OCI-LY7 (cell line): ENCODE data around the gene CLMP. TPM values are rescaled to one million over a fixed set of nuclear protein-coding genes. Genes with fewer than 3 reads are reported as not detected.

ENCODE experiments used
- BruUV-seq: library from RNA; stranded (reverse); fragments of 400-500 nt; replicated peaks from 2 replicates; lab custom pipeline; 2021; lab: Mats Ljungman, UMichigan
- CTCF ChIA-PET: fragments of 300-600 bp; sonication (Branson Sonifier 250); formaldehyde crosslinking; loops from one replicate; lab custom pipeline; 2022; ENCODE audit warnings: antibody characterized with exemption; ENCODE audit not compliant: unreplicated experiment; lab: Charles Lee
- POLR2A ChIA-PET: fragments of 300-600 bp; sonication (Branson Sonifier 250); formaldehyde crosslinking; loops from one replicate; lab custom pipeline; 2022; ENCODE audit warnings: antibody characterized with exemption; lab: Charles Lee
- DNase-seq: peaks from one replicate; pipeline ENCODE4 v3.0.0-alpha.2; 2015; ENCODE audit warnings: low spot score
- H2AFZ ChIP-seq: fragments of 200-600 bp; sonication (generic), shearing (Covaris generic); 2 replicates; pipeline ENCODE4 v1.6.1; 2014; ENCODE audit warnings: mild to moderate bottlenecking, antibody characterized with exemption, low read length, moderate library complexity
- H3K27ac ChIP-seq: fragments of 200-600 bp; sonication (generic); 2 replicates; pipeline ENCODE4 v1.5.1; 2014; ENCODE audit warnings: mixed run types, low read depth, mild to moderate bottlenecking, moderate library complexity, low read length, inconsistent platforms; ENCODE audit not compliant: poor library complexity, severe bottlenecking
- H3K36me3 ChIP-seq: fragments of 200-600 bp; sonication (generic); 2 replicates; pipeline ENCODE4 v1.6.1; 2014; ENCODE audit warnings: mild to moderate bottlenecking, antibody characterized with exemption, low read length, moderate library complexity, mixed read lengths; ENCODE audit not compliant: insufficient read depth
- H3K4me1 ChIP-seq: fragments of 200-600 bp; sonication (generic); 2 replicates; pipeline ENCODE4 v1.5.1; 2014; ENCODE audit warnings: mild to moderate bottlenecking, low read length; ENCODE audit not compliant: insufficient read depth, poor library complexity, severe bottlenecking
- H3K4me2 ChIP-seq: fragments of 200-600 bp; sonication (generic); 2 replicates; pipeline ENCODE4 v1.6.1; 2014; ENCODE audit warnings: mild to moderate bottlenecking, low read length
- H3K4me3 ChIP-seq: fragments of 200-600 bp; sonication (generic); 2 replicates; pipeline ENCODE4 v1.5.1; 2014; ENCODE audit warnings: mild to moderate bottlenecking, low read depth, low read length; ENCODE audit not compliant: poor library complexity, severe bottlenecking
- H3K79me2 ChIP-seq: fragments of 200-600 bp; sonication (generic); 2 replicates; pipeline ENCODE4 v1.6.1; 2016; ENCODE audit warnings: low read depth, mild to moderate bottlenecking, low read length, moderate library complexity, mixed read lengths; ENCODE audit not compliant: insufficient read depth
- H3K9me2 ChIP-seq: fragments of 200-600 bp; sonication (generic); 2 replicates; pipeline ENCODE4 v1.6.1; 2016; ENCODE audit warnings: mild to moderate bottlenecking, low read length, mixed read lengths; ENCODE audit not compliant: insufficient read depth
- H3K9me3 ChIP-seq: fragments of 200-600 bp; sonication (generic); 2 replicates; pipeline ENCODE4 v1.6.1; 2014; ENCODE audit warnings: mild to moderate bottlenecking, mixed run types, low read length, mixed read lengths
- H4K20me1 ChIP-seq: fragments of 200-600 bp; sonication (generic); 2 replicates; pipeline ENCODE4 v1.6.1; 2014; ENCODE audit warnings: mild to moderate bottlenecking, antibody characterized with exemption, low read length, moderate library complexity, mixed read lengths; ENCODE audit not compliant: insufficient read depth
- CTCF ChIP-seq: fragments of 200-600 bp; sonication (generic); conservative IDR thresholded peaks from 2 replicates; pipeline ENCODE4 v1.5.1; 2014; ENCODE audit warnings: mild to moderate bottlenecking, antibody characterized with exemption, low read length, moderate library complexity, mixed read lengths
- EZH2phosphoT487 ChIP-seq: fragments of 200-600 bp; sonication (generic); IDR thresholded peaks from 2 replicates; pipeline ENCODE4 v1.6.1; 2018; ENCODE audit warnings: low read depth, borderline replicate concordance, mild to moderate bottlenecking, mixed run types, antibody characterized with exemption, low read length, moderate library complexity, mixed read lengths
- intact Hi-C: fragments of 100-400 bp; cut with micrococcal nuclease; formaldehyde crosslinking; loops from one replicate; pipeline ENCODE4 v1.10.0; 2022; ENCODE audit not compliant: unreplicated experiment
- total RNA-seq, 2 experiments: library from RNA; depleted of rRNA in 1 of 2; stranded (reverse); fragments of >200 nt in 1 of 2; shearing (Covaris generic) in 1 of 2; gene quantifications; 2 replicates each; pipeline ENCODE4 v1.2.3, GENCODE V29; 2014 to 2022

Gene CLMP
- total RNA-seq, 2 experiments from 2014 or later: not detected

- no peak for DNase-seq
- POLR2A ChIA-PET: no interaction called here
- intact Hi-C loops: no loop called here
- no peak overlapping the region for H3K27ac ChIP-seq
- H3K9me2 ChIP-seq: no peaks in the 10 kb centered on the region
- no peak overlapping the region for H3K4me3 ChIP-seq
- no peaks in the 10 kb centered on the region for H3K9me3 ChIP-seq
- H3K4me2 ChIP-seq: no peak overlapping the region
- H3K36me3 ChIP-seq: no peaks in the 10 kb centered on the region
- CTCF ChIA-PET: no interaction called here
- no peak overlapping the region for H2AFZ ChIP-seq
- no peaks in the 10 kb centered on the region for H3K79me2 ChIP-seq
- peaks cover 7% of the 10 kb centered on the region for H3K4me1 ChIP-seq
- BruUV-seq: no TSS peak
- H4K20me1 ChIP-seq: no peaks in the 10 kb centered on the region
- TF ChIP-seq EZH2phosphoT487: no peak
- TF ChIP-seq CTCF: no peak
These were observed 41.8 kb upstream of the CLMP start for GRCh38 chr11:123236879-123237278.

GRCh38 chr11:123235656-123236261 is 40.7 kb upstream of the CLMP start:
- no peaks in the 10 kb centered on the region for H3K36me3 ChIP-seq
- H3K9me3 ChIP-seq: no peaks in the 10 kb centered on the region
- TF ChIP-seq CTCF (no peak), EZH2phosphoT487 (no peak)
- ChIA-PET CTCF (interaction anchor here (0.5 kb wide), 1 partner anchor 50 kb away, joined by 3 read pairs; no protein-coding TSS in a partner anchor), POLR2A (no interaction called here)
- H3K4me3 ChIP-seq: no peak overlapping the region
- peaks cover 7% of the 10 kb centered on the region for H3K4me1 ChIP-seq
- no peak overlapping the region for H3K27ac ChIP-seq
- no peak overlapping the region for H2AFZ ChIP-seq
- intact Hi-C loops: no loop called here
- DNase-seq: no peak
- H3K79me2 ChIP-seq: no peaks in the 10 kb centered on the region
- H3K9me2 ChIP-seq: no peaks in the 10 kb centered on the region
- BruUV-seq: no TSS peak
- no peaks in the 10 kb centered on the region for H4K20me1 ChIP-seq
- no peak overlapping the region for H3K4me2 ChIP-seq

- peak; percentile 18 for DNase-seq
- CTCF ChIA-PET: no interaction called here
- BruUV-seq: no TSS peak
These were observed 40.1 kb upstream of the CLMP start for GRCh38 chr11:123235117-123235655.

More at GRCh38 chr11:123235117-123235655, 40.1 kb upstream of the CLMP start:
- H3K4me1 ChIP-seq: peaks cover 7% of the 10 kb centered on the region
- no peak overlapping the region for H3K4me3 ChIP-seq
- no peaks in the 10 kb centered on the region for H3K9me3 ChIP-seq
- H3K27ac ChIP-seq: no peak overlapping the region
- no peak overlapping the region for H2AFZ ChIP-seq
- H3K36me3 ChIP-seq: no peaks in the 10 kb centered on the region
- no peaks in the 10 kb centered on the region for H4K20me1 ChIP-seq
- TF ChIP-seq CTCF (peak; percentile 69), EZH2phosphoT487 (no peak)
- no peaks in the 10 kb centered on the region for H3K9me2 ChIP-seq
- no peak overlapping the region for H3K4me2 ChIP-seq
- H3K79me2 ChIP-seq: no peaks in the 10 kb centered on the region
- POLR2A ChIA-PET: no interaction called here
- intact Hi-C loops: no loop called here
